ENCODE results near the gene CPB1.

CPB1 gene

GRCh38 chr3:148797795-148798194 is 29.8 kb upstream of the CPB1 start:
- Histone ChIP-seq H3K79me2 (ENCODE audit: control insufficient read depth, insufficient read depth, low read length, unreplicated experiment) (no peaks in the 10 kb centered on the region), H3K27ac (ENCODE audit: low read depth, low read length) (no peak overlapping the region), H3K27me3 (ENCODE audit: insufficient read depth, low read length) (0 out of 2 replicates have a peak, but pooled peaks cover 8% of the 10 kb centered on the region), H3K4me1 (ENCODE audit: control insufficient read depth, insufficient read depth, low read length, unreplicated experiment) (no peaks in the 10 kb centered on the region), H3K36me3 (ENCODE audit: insufficient read depth, low read length) (no peaks in the 10 kb centered on the region), H3K4me3 (ENCODE audit: low read depth, low read length) (no peak overlapping the region), H2AFZ (ENCODE audit: low read length, unreplicated experiment) (no peak overlapping the region)

- Histone ChIP-seq H3K27me3 (ENCODE audit: insufficient read depth, low read length) (0 out of 2 replicates have a peak, but pooled peaks cover 3% of the 10 kb centered on the region), H2AFZ (ENCODE audit: low read length, unreplicated experiment) (no peak overlapping the region), H3K27ac (ENCODE audit: low read depth, low read length) (no peak overlapping the region), H3K79me2 (ENCODE audit: control insufficient read depth, insufficient read depth, low read length, unreplicated experiment) (no peaks in the 10 kb centered on the region), H3K4me3 (ENCODE audit: low read depth, low read length) (no peak overlapping the region), H3K4me1 (ENCODE audit: control insufficient read depth, insufficient read depth, low read length, unreplicated experiment) (no peaks in the 10 kb centered on the region), H3K36me3 (ENCODE audit: insufficient read depth, low read length) (no peaks in the 10 kb centered on the region)
These were observed 27.2 kb upstream of the CPB1 start for GRCh38 chr3:148800414-148800813.

- Histone ChIP-seq H3K4me1 (ENCODE audit: control insufficient read depth, insufficient read depth, low read length, unreplicated experiment) (no peaks in the 10 kb centered on the region), H3K27ac (ENCODE audit: low read depth, low read length) (no peak overlapping the region), H3K27me3 (ENCODE audit: insufficient read depth, low read length) (peaks cover 45% of the 10 kb centered on the region), H3K36me3 (ENCODE audit: insufficient read depth, low read length) (no peaks in the 10 kb centered on the region), H2AFZ (ENCODE audit: low read length, unreplicated experiment) (no peak overlapping the region), H3K4me3 (ENCODE audit: low read depth, low read length) (no peak overlapping the region), H3K79me2 (ENCODE audit: control insufficient read depth, insufficient read depth, low read length, unreplicated experiment) (no peaks in the 10 kb centered on the region)
These were observed 17.8 kb upstream of the CPB1 start for GRCh38 chr3:148809835-148810234.

GRCh38 chr3:148815316-148816110 is 12.1 kb upstream of the CPB1 start:
- Histone ChIP-seq H3K79me2 (ENCODE audit: control insufficient read depth, insufficient read depth, low read length, unreplicated experiment) (no peaks in the 10 kb centered on the region), H3K4me1 (ENCODE audit: control insufficient read depth, insufficient read depth, low read length, unreplicated experiment) (no peaks in the 10 kb centered on the region), H2AFZ (ENCODE audit: low read length, unreplicated experiment) (no peak overlapping the region), H3K27me3 (ENCODE audit: insufficient read depth, low read length) (peaks cover 9% of the 10 kb centered on the region), H3K4me3 (ENCODE audit: low read depth, low read length) (no peak overlapping the region), H3K27ac (ENCODE audit: low read depth, low read length) (no peak overlapping the region), H3K36me3 (ENCODE audit: insufficient read depth, low read length) (no peaks in the 10 kb centered on the region)

- H3K4me3 ChIP-seq (ENCODE audit: low read depth, low read length): no peak overlapping the region
- H3K79me2 ChIP-seq (ENCODE audit: control insufficient read depth, insufficient read depth, low read length, unreplicated experiment): no peaks in the 10 kb centered on the region
- no peaks in the 10 kb centered on the region for H3K36me3 ChIP-seq (ENCODE audit: insufficient read depth, low read length)
- no peak overlapping the region for H3K27ac ChIP-seq (ENCODE audit: low read depth, low read length)
- H3K4me1 ChIP-seq (ENCODE audit: control insufficient read depth, insufficient read depth, low read length, unreplicated experiment): no peaks in the 10 kb centered on the region
- no peak overlapping the region for H2AFZ ChIP-seq (ENCODE audit: low read length, unreplicated experiment)
- peaks cover 7% of the 10 kb centered on the region; the same call in 1 of the 2 replicates for H3K27me3 ChIP-seq (ENCODE audit: insufficient read depth, low read length)
These were observed 11.2 kb upstream of the CPB1 start for GRCh38 chr3:148816427-148816826.

GRCh38 chr3:148816981-148817525 is 10.6 kb upstream of the CPB1 start:
- Histone ChIP-seq H3K27ac (ENCODE audit: low read depth, low read length) (no peak overlapping the region), H3K4me3 (ENCODE audit: low read depth, low read length) (no peak overlapping the region), H3K4me1 (ENCODE audit: control insufficient read depth, insufficient read depth, low read length, unreplicated experiment) (no peaks in the 10 kb centered on the region), H3K27me3 (ENCODE audit: insufficient read depth, low read length) (peaks cover 7% of the 10 kb centered on the region; the same call in 1 of the 2 replicates), H3K79me2 (ENCODE audit: control insufficient read depth, insufficient read depth, low read length, unreplicated experiment) (no peaks in the 10 kb centered on the region), H2AFZ (ENCODE audit: low read length, unreplicated experiment) (no peak overlapping the region), H3K36me3 (ENCODE audit: insufficient read depth, low read length) (no peaks in the 10 kb centered on the region)

- Histone ChIP-seq H3K27me3 (ENCODE audit: insufficient read depth, low read length) (no peaks in the 10 kb centered on the region; the same call in 1 of the 2 replicates), H3K27ac (ENCODE audit: low read depth, low read length) (no peak overlapping the region), H3K4me3 (ENCODE audit: low read depth, low read length) (no peak overlapping the region), H3K4me1 (ENCODE audit: control insufficient read depth, insufficient read depth, low read length, unreplicated experiment) (no peaks in the 10 kb centered on the region), H3K79me2 (ENCODE audit: control insufficient read depth, insufficient read depth, low read length, unreplicated experiment) (no peaks in the 10 kb centered on the region), H3K36me3 (ENCODE audit: insufficient read depth, low read length) (no peaks in the 10 kb centered on the region), H2AFZ (ENCODE audit: low read length, unreplicated experiment) (no peak overlapping the region)
These were observed 7.0 kb upstream of the CPB1 start for GRCh38 chr3:148820361-148821245.

GRCh38 chr3:148823026-148823425 is 4.6 kb upstream of the CPB1 start:
- H2AFZ ChIP-seq (ENCODE audit: low read length, unreplicated experiment): no peak overlapping the region
- H3K36me3 ChIP-seq (ENCODE audit: insufficient read depth, low read length): no peaks in the 10 kb centered on the region
- H3K4me3 ChIP-seq (ENCODE audit: low read depth, low read length): no peak overlapping the region
- no peak overlapping the region for H3K27ac ChIP-seq (ENCODE audit: low read depth, low read length)
- no peaks in the 10 kb centered on the region for H3K79me2 ChIP-seq (ENCODE audit: control insufficient read depth, insufficient read depth, low read length, unreplicated experiment)
- peaks cover 2% of the 10 kb centered on the region for H3K4me1 ChIP-seq (ENCODE audit: control insufficient read depth, insufficient read depth, low read length, unreplicated experiment)
- no peaks in the 10 kb centered on the region for H3K27me3 ChIP-seq (ENCODE audit: insufficient read depth, low read length)

- Histone ChIP-seq H2AFZ (ENCODE audit: low read length, unreplicated experiment) (no peak overlapping the region), H3K27me3 (ENCODE audit: insufficient read depth, low read length) (no peaks in the 10 kb centered on the region), H3K36me3 (ENCODE audit: insufficient read depth, low read length) (no peaks in the 10 kb centered on the region), H3K79me2 (ENCODE audit: control insufficient read depth, insufficient read depth, low read length, unreplicated experiment) (no peaks in the 10 kb centered on the region), H3K4me3 (ENCODE audit: low read depth, low read length) (no peak overlapping the region), H3K27ac (ENCODE audit: low read depth, low read length) (no peak overlapping the region), H3K4me1 (ENCODE audit: control insufficient read depth, insufficient read depth, low read length, unreplicated experiment) (peaks cover 4% of the 10 kb centered on the region)
These were observed 2.1 kb upstream of the CPB1 start for GRCh38 chr3:148825476-148825875.

- Histone ChIP-seq H2AFZ (ENCODE audit: low read length, unreplicated experiment) (no peak overlapping the region), H3K36me3 (ENCODE audit: insufficient read depth, low read length) (no peaks in the 10 kb centered on the region), H3K27ac (ENCODE audit: low read depth, low read length) (no peak overlapping the region), H3K4me1 (ENCODE audit: control insufficient read depth, insufficient read depth, low read length, unreplicated experiment) (peaks cover 4% of the 10 kb centered on the region), H3K27me3 (ENCODE audit: insufficient read depth, low read length) (no peaks in the 10 kb centered on the region), H3K4me3 (ENCODE audit: low read depth, low read length) (no peak overlapping the region), H3K79me2 (ENCODE audit: control insufficient read depth, insufficient read depth, low read length, unreplicated experiment) (no peaks in the 10 kb centered on the region)
These were observed 602 bp downstream of the CPB1 start for GRCh38 chr3:148828136-148828690.

Data from ACC112 (cell line).